Caco-2 (cell line): ENCODE measurements around the gene CEP152. TPM values are rescaled to one million over a fixed set of nuclear protein-coding genes. Genes with fewer than 3 reads are reported as not detected.

Experiments used
- BruUV-seq: library from RNA; stranded (reverse); fragments of 400-500 nt; replicated peaks from 2 replicates; lab custom pipeline; 2021; lab: Mats Ljungman, UMichigan
- CTCF ChIA-PET: fragments of 300-600 bp; sonication (Branson Sonifier 250); formaldehyde crosslinking; loops from one replicate; lab custom pipeline; 2022; ENCODE audit warnings: antibody characterized with exemption; lab: Charles Lee
- POLR2A ChIA-PET: fragments of 300-600 bp; sonication (Branson Sonifier 250); formaldehyde crosslinking; loops from one replicate; lab custom pipeline; 2022; ENCODE audit warnings: antibody characterized with exemption; lab: Charles Lee
- DNase-seq, 2 experiments: peaks; one replicate each; pipeline versions ENCODE4 v3.0.0 to v3.0.0-alpha.2; 2020 to 2022
- H3K27me3 ChIP-seq: replicated peaks from 2 replicates; pipeline ENCODE4 v1.6.0; 2011; ENCODE audit warnings: low read length; ENCODE audit not compliant: control insufficient read depth, insufficient read depth
- H3K36me3 ChIP-seq: 2 replicates; pipeline ENCODE4 v1.5.1; 2011; ENCODE audit warnings: low read length; ENCODE audit not compliant: control insufficient read depth, insufficient read depth
- H3K4me1 ChIP-seq: fragments of 250-450 bp; sonication (Bioruptor Pico); 2 replicates; pipeline ENCODE4 v1.5.1; 2020; ENCODE audit warnings: mild to moderate bottlenecking
- H3K4me3 ChIP-seq: 2 replicates; pipeline ENCODE4 v1.5.1; 2011; ENCODE audit warnings: low read depth, mild to moderate bottlenecking, control low read depth, low read length
- H3K9me3 ChIP-seq: fragments of 250-450 bp; sonication (Bioruptor Pico); 2 replicates; pipeline ENCODE4 v1.5.1; 2020; ENCODE audit warnings: mild to moderate bottlenecking, moderate library complexity
- H3K27ac Mint-ChIP-seq: one replicate; pipeline ENCODE4 v1.8.0; 2022; ENCODE audit warnings: mixed read lengths; ENCODE audit not compliant: unreplicated experiment
- H3K27me3 Mint-ChIP-seq: one replicate; pipeline ENCODE4 v1.8.0; 2022; ENCODE audit warnings: mixed read lengths; ENCODE audit not compliant: insufficient read depth, unreplicated experiment
- H3K36me3 Mint-ChIP-seq: one replicate; pipeline ENCODE4 v1.8.0; 2022; ENCODE audit warnings: mild to moderate bottlenecking, mixed read lengths; ENCODE audit not compliant: insufficient read depth, unreplicated experiment
- H3K4me1 Mint-ChIP-seq: one replicate; pipeline ENCODE4 v1.8.0; 2022; ENCODE audit warnings: low read depth, mixed read lengths; ENCODE audit not compliant: unreplicated experiment
- H3K4me3 Mint-ChIP-seq: one replicate; pipeline ENCODE4 v1.8.0; 2022; ENCODE audit warnings: mild to moderate bottlenecking, moderate library complexity, mixed read lengths; ENCODE audit not compliant: unreplicated experiment
- H3K9me3 Mint-ChIP-seq: one replicate; pipeline ENCODE4 v1.8.0; 2022; ENCODE audit warnings: mixed read lengths; ENCODE audit not compliant: unreplicated experiment
- intact Hi-C: fragments of 100-400 bp; cut with micrococcal nuclease; formaldehyde crosslinking; loops from one replicate; pipeline ENCODE4 v1.10.0; 2022; ENCODE audit not compliant: unreplicated experiment
- total RNA-seq: library from RNA; stranded (reverse); gene quantifications from 2 replicates; pipeline ENCODE4 v1.2.3, GENCODE V29; 2022
- TF ChIP-seq, protein P1 (sequence below), 2 experiments: fragments of 200-600 bp in 1 of 2; IDR thresholded peaks; 1 replicate in 1 of 2; 2 replicates in 1 of 2; pipeline versions ENCODE4 v1.5.1 to v1.8.0; 2011 to 2022; ENCODE audit warnings: antibody characterized with exemption in 1 of 2, control low read depth in 1 of 2, inconsistent platforms in 1 of 2, low read depth in 1 of 2, low read length in 1 of 2, mild to moderate bottlenecking in 1 of 2, moderate library complexity in 1 of 2; ENCODE audit not compliant: insufficient read depth in 1 of 2, severe bottlenecking in 1 of 2, unreplicated experiment in 1 of 2

The CEP152 gene
- total RNA-seq, 1 experiment from 2014 or later, result 14.2 TPM

DNA sequence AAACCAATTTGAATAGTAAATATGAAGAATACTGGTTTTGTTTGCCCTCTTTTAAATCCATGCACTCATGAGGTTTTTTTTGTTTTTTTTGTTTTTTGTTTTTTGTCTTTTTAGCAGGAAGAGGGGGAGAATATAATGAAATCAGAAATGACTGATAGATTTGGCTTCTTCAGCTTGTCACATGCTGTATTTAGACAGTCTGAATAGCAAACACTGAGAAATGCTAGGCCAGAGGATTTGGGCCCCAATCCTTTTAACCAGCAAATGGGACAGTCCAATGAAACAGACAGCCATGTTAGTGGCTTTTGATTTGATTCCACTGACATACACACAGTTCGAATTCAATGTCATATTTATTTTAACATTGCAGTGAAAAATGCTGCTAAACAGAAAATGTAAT, 14.2 kb upstream of the CEP152 start:
- POLR2A ChIA-PET, result no interaction called here
- DNase-seq, result no peak
- H3K4me3 Mint-ChIP-seq, result no peak overlapping the region
- H3K36me3 ChIP-seq, result no peaks in the 10 kb centered on the region
- no peaks in the 10 kb centered on the region for H3K4me1 ChIP-seq
- no TSS peak for BruUV-seq
- no peaks in the 10 kb centered on the region for H3K9me3 Mint-ChIP-seq
- H3K27me3 ChIP-seq, result no peaks in the 10 kb centered on the region
- H3K4me1 Mint-ChIP-seq, result peaks cover 7% of the 10 kb centered on the region
- H3K4me3 ChIP-seq, result no peak overlapping the region
- CTCF ChIA-PET, result no interaction called here
- intact Hi-C loops, result no loop called here
- no peaks in the 10 kb centered on the region for H3K36me3 Mint-ChIP-seq
- peaks cover 3% of the 10 kb centered on the region for H3K27me3 Mint-ChIP-seq
- no peaks in the 10 kb centered on the region for H3K9me3 ChIP-seq
- H3K27ac Mint-ChIP-seq, result no peak overlapping the region
- TF ChIP-seq, protein P1, sequence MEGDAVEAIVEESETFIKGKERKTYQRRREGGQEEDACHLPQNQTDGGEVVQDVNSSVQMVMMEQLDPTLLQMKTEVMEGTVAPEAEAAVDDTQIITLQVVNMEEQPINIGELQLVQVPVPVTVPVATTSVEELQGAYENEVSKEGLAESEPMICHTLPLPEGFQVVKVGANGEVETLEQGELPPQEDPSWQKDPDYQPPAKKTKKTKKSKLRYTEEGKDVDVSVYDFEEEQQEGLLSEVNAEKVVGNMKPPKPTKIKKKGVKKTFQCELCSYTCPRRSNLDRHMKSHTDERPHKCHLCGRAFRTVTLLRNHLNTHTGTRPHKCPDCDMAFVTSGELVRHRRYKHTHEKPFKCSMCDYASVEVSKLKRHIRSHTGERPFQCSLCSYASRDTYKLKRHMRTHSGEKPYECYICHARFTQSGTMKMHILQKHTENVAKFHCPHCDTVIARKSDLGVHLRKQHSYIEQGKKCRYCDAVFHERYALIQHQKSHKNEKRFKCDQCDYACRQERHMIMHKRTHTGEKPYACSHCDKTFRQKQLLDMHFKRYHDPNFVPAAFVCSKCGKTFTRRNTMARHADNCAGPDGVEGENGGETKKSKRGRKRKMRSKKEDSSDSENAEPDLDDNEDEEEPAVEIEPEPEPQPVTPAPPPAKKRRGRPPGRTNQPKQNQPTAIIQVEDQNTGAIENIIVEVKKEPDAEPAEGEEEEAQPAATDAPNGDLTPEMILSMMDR (IDR thresholded peaks at IDR 0.05; ENCODE audit: insufficient read depth in 1 of 2, low read depth in 1 of 2, low read length in 1 of 2, severe bottlenecking in 1 of 2, unreplicated experiment in 1 of 2), result no peak

DNA sequence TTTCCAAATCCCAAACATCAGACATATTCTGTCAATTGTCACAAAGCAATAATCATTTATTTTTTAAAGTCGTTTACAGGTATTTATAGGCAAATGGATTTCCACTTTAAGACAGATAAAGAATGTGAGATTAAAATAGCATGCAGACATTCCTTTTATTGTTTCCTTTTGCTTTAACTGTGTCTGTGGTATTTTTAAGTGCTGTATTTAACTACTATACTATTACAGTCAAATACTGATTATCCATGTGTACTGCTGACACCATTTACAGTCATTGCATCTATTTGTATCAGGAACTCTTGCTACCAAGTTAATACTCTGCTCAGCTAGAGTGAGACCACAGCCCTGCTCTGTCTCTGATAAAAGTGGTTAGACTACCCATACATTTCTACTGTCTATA, 12.8 kb upstream of the CEP152 start:
- Mint-ChIP-seq H3K27ac (no peak overlapping the region), H3K4me3 (no peak overlapping the region), H3K27me3 (peaks cover 3% of the 10 kb centered on the region), H3K9me3 (no peaks in the 10 kb centered on the region), H3K4me1 (peaks cover 7% of the 10 kb centered on the region), H3K36me3 (no peaks in the 10 kb centered on the region)
- intact Hi-C loops, result no loop called here
- TF ChIP-seq, protein P1 (IDR thresholded peaks at IDR 0.05; ENCODE audit: insufficient read depth in 1 of 2, low read depth in 1 of 2, low read length in 1 of 2, severe bottlenecking in 1 of 2, unreplicated experiment in 1 of 2), result no peak
- no peak overlapping the region for H3K4me3 ChIP-seq
- no peak for DNase-seq
- H3K36me3 ChIP-seq, result no peaks in the 10 kb centered on the region
- no peaks in the 10 kb centered on the region for H3K4me1 ChIP-seq
- H3K9me3 ChIP-seq, result no peaks in the 10 kb centered on the region
- CTCF ChIA-PET, result no interaction called here
- H3K27me3 ChIP-seq, result no peaks in the 10 kb centered on the region
- POLR2A ChIA-PET, result no interaction called here
- no TSS peak for BruUV-seq

DNA sequence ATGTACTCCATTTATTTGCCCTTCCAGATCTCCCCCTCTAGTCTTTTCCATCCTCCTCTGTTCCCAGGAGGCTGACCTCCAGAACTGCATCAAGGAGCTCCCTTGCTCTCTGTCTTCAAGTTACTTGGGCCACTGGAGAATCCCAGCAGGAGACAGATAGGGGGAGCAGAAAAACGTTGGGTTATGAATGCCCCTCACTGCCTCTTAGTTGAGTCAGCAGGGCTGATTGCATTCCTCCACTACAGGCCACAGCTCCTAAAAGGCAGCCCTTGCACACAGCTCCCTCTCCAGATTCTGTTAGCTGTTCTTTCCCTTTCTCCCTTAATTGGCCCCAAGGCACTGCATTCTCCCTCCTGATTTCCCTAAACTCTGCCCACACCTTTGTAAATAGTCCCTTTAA, 12.4 kb upstream of the CEP152 start:
- Histone ChIP-seq H3K4me1 (no peaks in the 10 kb centered on the region), H3K27me3 (no peaks in the 10 kb centered on the region), H3K36me3 (no peaks in the 10 kb centered on the region), H3K4me3 (no peak overlapping the region), H3K9me3 (no peaks in the 10 kb centered on the region)
- Mint-ChIP-seq H3K9me3 (no peaks in the 10 kb centered on the region), H3K27me3 (peaks cover 3% of the 10 kb centered on the region), H3K27ac (no peak overlapping the region), H3K4me1 (peaks cover 7% of the 10 kb centered on the region), H3K4me3 (no peak overlapping the region), H3K36me3 (no peaks in the 10 kb centered on the region)
- DNase-seq, result no peak
- BruUV-seq, result no TSS peak
- TF ChIP-seq, protein P1 (IDR thresholded peaks at IDR 0.05; ENCODE audit: insufficient read depth in 1 of 2, low read depth in 1 of 2, low read length in 1 of 2, severe bottlenecking in 1 of 2, unreplicated experiment in 1 of 2), result peak in 1 of 2 experiments; percentile 9
- ChIA-PET POLR2A (no interaction called here), CTCF (no interaction called here)
- intact Hi-C loops, result no loop called here
